Nephron (organoid): ENCODE measurements around the gene PAGR1.

Experiments
- H3K27ac Mint-ChIP-seq, 3 experiments: 2 replicates each; pipeline ENCODE4 v1.8.0; 2020; ENCODE audit warnings: mixed read lengths in 3 of 3, mild to moderate bottlenecking in 2 of 3, moderate library complexity in 1 of 3
- H3K27me3 Mint-ChIP-seq: 2 replicates; pipeline ENCODE4 v1.8.0; 2021; ENCODE audit warnings: low read depth, mild to moderate bottlenecking, moderate library complexity, mixed read lengths
- H3K36me3 Mint-ChIP-seq: 2 replicates; pipeline ENCODE4 v1.8.0; 2020; ENCODE audit warnings: low read depth, mixed read lengths
- H3K4me1 Mint-ChIP-seq: 2 replicates; pipeline ENCODE4 v1.8.0; 2020; ENCODE audit warnings: mixed read lengths
- H3K4me3 Mint-ChIP-seq, 3 experiments: 2 replicates each; pipeline ENCODE4 v1.8.0; 2020; ENCODE audit warnings: mild to moderate bottlenecking in 3 of 3, mixed read lengths in 3 of 3, moderate library complexity in 2 of 3
- H3K9me3 Mint-ChIP-seq: 2 replicates; pipeline ENCODE4 v1.8.0; 2020; ENCODE audit warnings: mixed read lengths
- CTCF ChIP-seq, 3 experiments: fragments of 200-600 bp; sonication (generic); IDR thresholded peaks; one replicate each; pipeline ENCODE4 v1.5.0; 2021; ENCODE audit warnings: antibody characterized with exemption in 3 of 3; ENCODE audit not compliant: unreplicated experiment in 3 of 3

The PAGR1 gene

GRCh38 chr16:29818082-29818481, 2.1 kb downstream of the PAGR1 start:
- Mint-ChIP-seq H3K9me3 (no peaks in the 10 kb centered on the region), H3K36me3 (peaks cover 29% of the 10 kb centered on the region), H3K4me1 (peaks cover 65% of the 10 kb centered on the region), H3K27me3 (no peaks in the 10 kb centered on the region), H3K27ac (peak overlapping the region in 2 of 3 experiments; percentile 24 to 77), H3K4me3 (peak overlapping the region; percentile 75 to 88 (median 86))
- no peak for TF ChIP-seq CTCF (IDR thresholded peaks at IDR 0.05; ENCODE audit: unreplicated experiment in 3 of 3)

- peak overlapping the region; percentile 55 to 80 (median 73) for H3K27ac Mint-ChIP-seq
- peak overlapping the region; percentile 75 to 88 (median 84) for H3K4me3 Mint-ChIP-seq
- H3K9me3 Mint-ChIP-seq: no peaks in the 10 kb centered on the region
- no peak for TF ChIP-seq CTCF (IDR thresholded peaks at IDR 0.05; ENCODE audit: unreplicated experiment in 3 of 3)
- no peaks in the 10 kb centered on the region for H3K27me3 Mint-ChIP-seq
- H3K36me3 Mint-ChIP-seq: peaks cover 29% of the 10 kb centered on the region
- peaks cover 65% of the 10 kb centered on the region for H3K4me1 Mint-ChIP-seq
Measured at GRCh38 chr16:29819506-29819905, 3.6 kb downstream of the PAGR1 start.

- Mint-ChIP-seq H3K27ac (peak within 1 kb of the TSS; percentile 55 to 80 (median 73)), H3K4me1 (peaks cover 63% of the 10 kb centered on the region), H3K36me3 (peaks cover 29% of the 10 kb centered on the region), H3K27me3 (no peaks in the 10 kb centered on the region), H3K4me3 (peak within 1 kb of the TSS; percentile 75 to 88 (median 84)), H3K9me3 (no peaks in the 10 kb centered on the region)
- no peak for TF ChIP-seq CTCF (IDR thresholded peaks at IDR 0.05; ENCODE audit: unreplicated experiment in 3 of 3)
Measured at GRCh38 chr16:29820271-29820701, 4.3 kb downstream of the PAGR1 start, which contains the start of gene MVP. TSS of gene MVP (plus strand) at chr16:29820462. CDS start at chr16:29830550, 10,088 bp downstream.

- Mint-ChIP-seq H3K9me3 (no peaks in the 10 kb centered on the region), H3K27me3 (no peaks in the 10 kb centered on the region), H3K4me3 (peak overlapping the region; percentile 75 to 88 (median 84)), H3K27ac (peak overlapping the region; percentile 55 to 80 (median 73)), H3K36me3 (peaks cover 29% of the 10 kb centered on the region), H3K4me1 (peaks cover 64% of the 10 kb centered on the region)
- no peak for TF ChIP-seq CTCF (IDR thresholded peaks at IDR 0.05; ENCODE audit: unreplicated experiment in 3 of 3)
Measured at GRCh38 chr16:29820730-29821642, 5.0 kb downstream of the PAGR1 start.

GRCh38 chr16:29821643-29822115, 5.7 kb downstream of the PAGR1 start:
- TF ChIP-seq CTCF (IDR thresholded peaks at IDR 0.05; ENCODE audit: unreplicated experiment in 3 of 3): no peak
- Mint-ChIP-seq H3K27ac (peak overlapping the region; percentile 43 to 72 (median 67)), H3K4me3 (peak overlapping the region; percentile 41 to 82 (median 59)), H3K36me3 (peaks cover 28% of the 10 kb centered on the region), H3K9me3 (no peaks in the 10 kb centered on the region), H3K27me3 (no peaks in the 10 kb centered on the region), H3K4me1 (peaks cover 60% of the 10 kb centered on the region)
